IMR-90 (cell line): ENCODE measurements around the gene FNDC1. TPM values are rescaled to one million over a fixed set of nuclear protein-coding genes. Genes with fewer than 3 reads are reported as not detected.
A peak's percentile ranks its signal among the peaks of the same experiment; 100 is the strongest.

ENCODE experiments used
- ATAC-seq: fragments of 200-7000 bp; cut with Tn5 transposase; 2 replicates; pipeline ENCODE4 v1.9.1; 2020; ENCODE audit warnings: low read depth, mild to moderate bottlenecking, moderate library complexity
- BruUV-seq: library from RNA; stranded (reverse); fragments of 400-500 nt; replicated peaks from 2 replicates; lab custom pipeline; 2021; lab: Mats Ljungman, UMichigan
- CTCF ChIA-PET: fragments of 300-600 bp; formaldehyde crosslinking; extraction: SDS; loops from one replicate; lab custom pipeline; 2021; ENCODE audit warnings: antibody characterized with exemption; lab: Yijun Ruan, JAX
- POLR2A ChIA-PET: fragments of 300-600 bp; sonication (Branson Sonifier 250); formaldehyde crosslinking; loops from one replicate; lab custom pipeline; 2022; ENCODE audit warnings: antibody characterized with exemption; ENCODE audit not compliant: unreplicated experiment; lab: Charles Lee
- DNase-seq: peaks from one replicate; pipeline ENCODE4 v3.0.0; 2013
- H2AFZ ChIP-seq: replicated peaks from 2 replicates; pipeline ENCODE3; 2013; ENCODE audit warnings: low read length, mild to moderate bottlenecking; ENCODE audit not compliant: poor library complexity
- H2AK5ac ChIP-seq: 2 replicates; pipeline ENCODE4 v1.6.1; 2013; ENCODE audit warnings: low read depth, low read length, inconsistent platforms
- H2AK9ac ChIP-seq: replicated peaks from 2 replicates; pipeline ENCODE3; 2013; ENCODE audit warnings: mild to moderate bottlenecking, low read depth, low read length, moderate library complexity; ENCODE audit not compliant: poor library complexity
- H2BK120ac ChIP-seq: 2 replicates; pipeline ENCODE4 v1.6.1; 2013; ENCODE audit warnings: low read depth, low read length, inconsistent platforms
- H2BK15ac ChIP-seq: 3 replicates; pipeline ENCODE4 v1.6.1; 2013; ENCODE audit warnings: low read depth, low read length, inconsistent platforms
- H2BK20ac ChIP-seq: 2 replicates; pipeline ENCODE4 v1.6.1; 2013; ENCODE audit warnings: low read depth, mild to moderate bottlenecking, inconsistent platforms, low read length, moderate library complexity
- H2BK5ac ChIP-seq: 2 replicates; pipeline ENCODE4 v1.6.1; 2013; ENCODE audit warnings: mild to moderate bottlenecking, low read depth, low read length, inconsistent platforms; ENCODE audit not compliant: poor library complexity, severe bottlenecking
- H3K14ac ChIP-seq: replicated peaks from 2 replicates; pipeline ENCODE4 v1.6.1; 2013; ENCODE audit warnings: low read depth, low read length, inconsistent platforms
- H3K18ac ChIP-seq: 2 replicates; pipeline ENCODE4 v1.6.1; 2013; ENCODE audit warnings: low read depth, low read length, control low read depth
- H3K23ac ChIP-seq: 2 replicates; pipeline ENCODE4 v1.6.1; 2013; ENCODE audit warnings: low read depth, low read length, inconsistent platforms
- H3K27ac ChIP-seq: 2 replicates; pipeline ENCODE4 v1.5.1; 2013; ENCODE audit warnings: mild to moderate bottlenecking, control low read depth, low read length; ENCODE audit not compliant: insufficient read depth
- H3K27me3 ChIP-seq: 2 replicates; pipeline ENCODE4 v1.6.1; 2013; ENCODE audit warnings: low read length; ENCODE audit not compliant: control insufficient read depth, insufficient read depth
- H3K36me3 ChIP-seq: 2 replicates; pipeline ENCODE4 v1.6.1; 2013; ENCODE audit warnings: low read length, mixed read lengths; ENCODE audit not compliant: control insufficient read depth, insufficient read depth
- H3K4ac ChIP-seq: 2 replicates; pipeline ENCODE4 v1.6.1; 2013; ENCODE audit warnings: low read depth, low read length, inconsistent platforms
- H3K4me1 ChIP-seq: 2 replicates; pipeline ENCODE4 v1.6.1; 2013; ENCODE audit warnings: low read length, mixed read lengths; ENCODE audit not compliant: control insufficient read depth, insufficient read depth
- H3K4me2 ChIP-seq: 2 replicates; pipeline ENCODE4 v1.6.1; 2013; ENCODE audit warnings: low read depth, mild to moderate bottlenecking, control low read depth, low read length, moderate library complexity
- H3K4me3 ChIP-seq: 2 replicates; pipeline ENCODE4 v1.5.1; 2013; ENCODE audit warnings: low read depth, mild to moderate bottlenecking, control low read depth, low read length, moderate library complexity; ENCODE audit not compliant: insufficient read depth
- H3K56ac ChIP-seq: 2 replicates; pipeline ENCODE4 v1.6.1; 2013; ENCODE audit warnings: low read length, inconsistent platforms; ENCODE audit not compliant: insufficient read depth; ENCODE audit errors: extremely low read depth
- H3K79me1 ChIP-seq, 2 experiments: 2 replicates each; pipeline ENCODE4 v1.6.1; 2013; ENCODE audit warnings: low read length in 2 of 2, inconsistent platforms in 1 of 2, low read depth in 1 of 2
- H3K9ac ChIP-seq: 2 replicates; pipeline ENCODE4 v1.6.1; 2013; ENCODE audit warnings: low read depth, low read length, control low read depth
- H3K9me1 ChIP-seq: 2 replicates; pipeline ENCODE4 v1.6.1; 2013; ENCODE audit warnings: low read length, inconsistent platforms; ENCODE audit not compliant: insufficient read depth
- H3K9me3 ChIP-seq: 2 replicates; pipeline ENCODE4 v1.6.1; 2013; ENCODE audit warnings: low read length; ENCODE audit not compliant: control insufficient read depth, insufficient read depth
- H4K20me1 ChIP-seq: 2 replicates; pipeline ENCODE4 v1.6.1; 2013; ENCODE audit warnings: low read length, inconsistent platforms; ENCODE audit not compliant: insufficient read depth
- H4K5ac ChIP-seq: 2 replicates; pipeline ENCODE4 v1.6.1; 2013; ENCODE audit warnings: mild to moderate bottlenecking, low read depth, low read length, control low read depth
- H4K8ac ChIP-seq, 2 experiments: 2 replicates each; pipeline ENCODE4 v1.6.1; 2013; ENCODE audit warnings: low read depth in 2 of 2, low read length in 2 of 2, control low read depth in 1 of 2, inconsistent platforms in 1 of 2
- H4K91ac ChIP-seq: 2 replicates; pipeline ENCODE4 v1.6.1; 2013; ENCODE audit warnings: low read depth, low read length, inconsistent platforms; ENCODE audit not compliant: insufficient read depth
- CEBPB ChIP-seq: IDR thresholded peaks from 2 replicates; pipeline ENCODE4 v1.6.1; 2012; ENCODE audit warnings: low read depth, low read length, improper control_type of control experiment
- FOS ChIP-seq: fragments of 150-350 bp; IDR thresholded peaks from 2 replicates; pipeline ENCODE4 v1.6.1; 2016; ENCODE audit warnings: low read depth, low read length
- MAZ ChIP-seq: IDR thresholded peaks from 2 replicates; pipeline ENCODE4 v1.6.1; 2012; ENCODE audit warnings: low read depth, mild to moderate bottlenecking, low read length, improper control_type of control experiment, moderate library complexity, borderline replicate concordance
- NFE2L2 ChIP-seq: fragments of 150-350 bp; IDR thresholded peaks from 2 replicates; pipeline ENCODE4 v1.6.1; 2016; ENCODE audit warnings: low read depth, mild to moderate bottlenecking, low read length
- RAD21 ChIP-seq: IDR thresholded peaks from 2 replicates; pipeline ENCODE4 v1.6.1; 2012; ENCODE audit warnings: low read length, improper control_type of control experiment
- RCOR1 ChIP-seq: IDR thresholded peaks from 2 replicates; pipeline ENCODE4 v1.6.1; 2012; ENCODE audit warnings: mild to moderate bottlenecking, low read length, improper control_type of control experiment; ENCODE audit not compliant: insufficient replicate concordance
- SMC3 ChIP-seq: fragments of 150-350 bp; IDR thresholded peaks from 2 replicates; pipeline ENCODE4 v1.6.1; 2016; ENCODE audit warnings: low read depth, mild to moderate bottlenecking, antibody characterized with exemption, low read length, moderate library complexity
- WGBS, 2 experiments: methylation state at CpG; one replicate each; pipeline versions ENCODE4 v1.1.5 to v1.1.7; 2013; ENCODE audit warnings: missing lambda C conversion rate in 2 of 2; ENCODE audit not compliant: insufficient read length in 1 of 2; ENCODE audit errors: extremely low coverage in 2 of 2; 5-methylcytosine and 5-hydroxymethylcytosine counted together
- dilution Hi-C: fragments of 300-500 bp; cut with HindIII; formaldehyde crosslinking; loops from one replicate; pipeline ENCODE4 v1.14.3; 2018; ENCODE audit warnings: low sequenced_read_pairs; ENCODE audit not compliant: unreplicated experiment
- in situ Hi-C: fragments of 300-500 bp; cut with MboI; formaldehyde crosslinking; loops from 3 replicates; pipeline ENCODE4 v1.14.3; 2019; ENCODE audit warnings: low sequenced_read_pairs, inconsistent platforms, mixed read lengths
- intact Hi-C: fragments of 100-400 bp; cut with micrococcal nuclease; formaldehyde crosslinking; loops from 2 replicates; pipeline ENCODE4 v1.10.0; 2022
- polyA plus RNA-seq, 3 experiments: library from polyadenylated mRNA; depleted of rRNA; stranded (reverse); fragments of >200 nt; gene quantifications; 2 replicates each; pipeline ENCODE4 v1.2.3, GENCODE V29; 2012; ENCODE audit warnings: low replicate concordance in 1 of 3
- total RNA-seq: library from RNA; depleted of rRNA; stranded (reverse); fragments of >200 nt; gene quantifications from 2 replicates; pipeline ENCODE4 v1.2.3, GENCODE V29; 2012

FNDC1 gene
- total and polyA plus RNA-seq, 2 of the 4 experiments (the other 2 are of a cell fraction): 0.03 TPM; not detected in 1

- WGBS, 2 experiments: no CpG with 5 or more reads among the region's 5 CpGs
- H3K4me3 ChIP-seq: no peak overlapping the region
- no peak for ATAC-seq
- no peak overlapping the region for H2BK15ac ChIP-seq
- H3K27ac ChIP-seq: no peak overlapping the region
- no peaks in the 10 kb centered on the region for H3K79me1 ChIP-seq
- H3K9me3 ChIP-seq: no peaks in the 10 kb centered on the region
- intact Hi-C loops: no loop called here
- no peak overlapping the region for H3K4me2 ChIP-seq
- dilution Hi-C loops: no loop called here
- in situ Hi-C loops: no loop called here
- no peak overlapping the region for H3K9ac ChIP-seq
- H3K56ac ChIP-seq: no peak overlapping the region
- H2AFZ ChIP-seq: no peak overlapping the region
- ChIA-PET CTCF (no interaction called here), POLR2A (interaction anchor here (0.6 kb wide), 1 partner anchor 193 kb away, joined by 3 read pairs; no protein-coding TSS in a partner anchor)
- no peaks in the 10 kb centered on the region for H3K4me1 ChIP-seq
- DNase-seq: no peak
- no peak overlapping the region for H2BK120ac ChIP-seq
- H3K4ac ChIP-seq: no peak overlapping the region
- TF ChIP-seq CEBPB: no peak
- no peak for TF ChIP-seq RAD21
- no peak for TF ChIP-seq NFE2L2
- TF ChIP-seq SMC3: no peak
- no peak for TF ChIP-seq FOS
- no peak for TF ChIP-seq RCOR1
- no peak for TF ChIP-seq MAZ
- H4K91ac ChIP-seq: no peak overlapping the region
- no peaks in the 10 kb centered on the region for H4K20me1 ChIP-seq
- no peak overlapping the region for H4K5ac ChIP-seq
- BruUV-seq: no TSS peak
- no peaks in the 10 kb centered on the region for H3K36me3 ChIP-seq
- H4K8ac ChIP-seq: no peak overlapping the region
- H3K14ac ChIP-seq: no peak overlapping the region
- no peak overlapping the region for H2BK20ac ChIP-seq
- H3K18ac ChIP-seq: no peak overlapping the region
- no peak overlapping the region for H2AK5ac ChIP-seq
- no peak overlapping the region for H3K23ac ChIP-seq
- no peak overlapping the region for H2BK5ac ChIP-seq
- peak overlapping the region; percentile 37 for H2AK9ac ChIP-seq
- H3K27me3 ChIP-seq: no peaks in the 10 kb centered on the region
- H3K9me1 ChIP-seq: no peaks in the 10 kb centered on the region
Observed at GRCh38 chr6:159301277-159301676, 132.1 kb downstream of the FNDC1 start.
